NCI-H1930 (cell line): Measurements from ENCODE around the gene ATP6V0D1.
"Not testable (repeated sequence)": the region's sequence is repeated elsewhere in the genome, so short reads cannot be mapped to it uniquely, and the experiment has no call there.

Experiments
- DNase-seq, 2 experiments: peaks; one replicate each; lab custom pipeline; 2025; lab: John Stamatoyannopoulos, UW

The ATP6V0D1 gene

GRCh38 chr16:67504031-67505021 lies 23.4 kb upstream of the ATP6V0D1 start:
- DNase-seq, result no peak

GRCh38 chr16:67499106-67499505 lies 18.1 kb upstream of the ATP6V0D1 start:
- no peak for DNase-seq

DNA sequence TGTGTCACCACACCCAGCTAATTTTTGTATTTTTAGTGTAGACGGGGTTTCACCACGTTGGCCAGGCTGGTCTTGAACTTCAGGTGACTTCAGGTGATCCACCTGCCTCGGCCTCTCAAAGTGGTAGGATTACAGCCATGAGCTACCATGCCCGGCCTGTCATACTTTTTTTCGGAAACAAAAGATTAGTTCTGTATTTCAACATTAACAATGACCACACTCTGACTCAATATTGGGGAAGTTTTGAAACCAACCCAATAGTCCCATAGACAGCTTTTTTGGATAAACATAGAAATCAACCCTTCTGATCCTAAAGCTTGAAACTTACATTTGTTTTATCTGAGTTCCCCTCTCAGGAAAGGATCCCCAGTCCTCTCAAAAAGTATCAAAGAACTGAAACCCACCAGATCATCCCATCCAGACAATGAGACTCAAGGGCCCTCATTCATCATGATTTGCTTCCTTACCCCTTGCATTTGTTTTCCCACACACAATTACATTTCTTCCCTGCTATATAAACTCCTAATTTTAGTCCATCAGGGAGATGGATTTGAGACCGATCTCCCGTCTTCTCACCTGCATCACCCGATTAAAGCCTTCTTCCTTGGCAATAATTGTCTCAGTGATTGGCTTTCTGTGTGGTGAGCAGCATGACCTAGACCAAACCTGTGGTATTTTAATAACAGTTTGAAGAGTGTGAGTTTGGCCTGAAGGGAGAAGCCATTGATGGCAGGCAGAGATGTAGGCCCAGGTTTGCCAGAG lies 9.6 kb upstream of the ATP6V0D1 start:
- DNase-seq, result no peak

- no peak for DNase-seq
These were observed 8.6 kb upstream of the ATP6V0D1 start for GRCh38 chr16:67489401-67490083.

DNA sequence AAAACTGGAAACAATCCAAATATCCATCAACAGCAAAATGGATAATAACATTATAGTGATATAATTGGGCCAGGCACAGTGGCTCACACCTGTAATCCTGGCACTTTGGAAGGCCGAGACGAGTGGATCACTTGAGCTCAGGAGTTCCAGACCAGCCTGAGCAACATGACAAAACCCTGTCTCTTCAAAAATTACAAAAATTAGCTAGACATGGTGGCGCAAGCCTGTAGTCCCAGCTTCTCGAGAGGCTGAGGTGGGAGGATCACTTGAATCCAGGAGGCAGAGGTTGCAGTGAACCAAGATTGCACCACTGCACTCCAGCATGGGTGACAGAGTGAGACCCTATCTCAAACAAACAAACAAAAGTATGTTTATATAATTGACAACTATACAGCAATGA lies 6.6 kb upstream of the ATP6V0D1 start:
- not testable (repeated sequence) for DNase-seq

- no peak for DNase-seq
These were observed 5.8 kb upstream of the ATP6V0D1 start for GRCh38 chr16:67486805-67487204.

- no peak for DNase-seq
These were observed 3.0 kb upstream of the ATP6V0D1 start for GRCh38 chr16:67483731-67484525.

DNA sequence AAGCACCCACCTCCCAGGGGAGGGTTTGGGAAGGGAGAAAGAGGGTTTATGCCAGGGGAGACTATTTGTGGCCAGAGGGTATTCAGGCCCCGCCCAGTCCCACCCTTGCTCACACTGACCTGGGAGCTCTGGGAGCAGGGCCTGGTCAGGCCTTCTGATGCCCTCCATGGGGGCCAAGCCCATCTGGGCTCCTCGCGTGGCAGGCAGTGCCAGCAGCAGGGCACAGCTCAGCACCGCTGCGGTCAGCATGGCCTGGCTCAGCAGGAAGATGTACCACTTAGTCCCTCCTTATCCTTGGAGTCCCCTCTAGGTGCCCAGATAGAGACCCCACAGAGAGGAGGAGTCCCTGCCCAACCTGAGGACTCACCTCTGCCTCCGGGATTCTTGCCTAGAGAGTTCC lies 2.2 kb upstream of the ATP6V0D1 start, which contains the start of gene AGRP:
Gene AGRP, minus strand, starts transcription at position 398 of the 400 bp plus-strand sequence. Its CDS starts 149 bp downstream, at position 249.
- no peak for DNase-seq

DNA sequence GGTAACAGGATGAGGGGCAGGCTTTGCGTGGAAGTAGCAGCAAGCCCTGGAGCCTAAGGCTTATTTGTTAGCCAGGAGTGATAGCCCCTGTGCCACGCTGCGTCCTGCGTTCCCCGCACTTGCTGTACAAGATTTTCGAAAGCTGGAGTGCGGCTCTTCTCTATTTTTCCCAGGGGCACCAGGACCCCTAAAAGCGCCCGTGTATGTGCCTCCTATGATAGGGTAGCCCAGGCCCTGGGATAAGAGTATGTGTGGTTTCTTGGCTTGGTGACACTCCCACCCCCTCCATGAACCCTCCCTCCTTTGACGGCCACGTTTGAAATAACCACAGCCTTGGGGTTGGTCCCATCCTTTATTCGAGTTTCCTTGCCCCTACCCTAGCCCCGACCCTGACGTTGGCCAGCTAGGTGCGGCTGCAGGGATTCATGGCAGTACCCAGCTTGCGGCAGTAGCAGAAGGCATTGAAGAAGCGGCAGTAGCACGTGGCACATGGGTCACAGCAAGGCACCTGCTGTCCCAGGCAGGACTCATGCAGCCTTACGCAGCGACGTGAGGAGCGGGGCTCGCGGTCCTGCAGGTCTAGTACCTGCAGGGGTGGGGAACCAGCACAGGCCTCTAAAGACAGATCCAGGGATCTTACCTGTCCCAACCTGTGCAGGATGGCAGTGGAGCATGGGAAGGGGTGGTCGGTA lies 1.4 kb upstream of the ATP6V0D1 start:
- no peak for DNase-seq

DNA sequence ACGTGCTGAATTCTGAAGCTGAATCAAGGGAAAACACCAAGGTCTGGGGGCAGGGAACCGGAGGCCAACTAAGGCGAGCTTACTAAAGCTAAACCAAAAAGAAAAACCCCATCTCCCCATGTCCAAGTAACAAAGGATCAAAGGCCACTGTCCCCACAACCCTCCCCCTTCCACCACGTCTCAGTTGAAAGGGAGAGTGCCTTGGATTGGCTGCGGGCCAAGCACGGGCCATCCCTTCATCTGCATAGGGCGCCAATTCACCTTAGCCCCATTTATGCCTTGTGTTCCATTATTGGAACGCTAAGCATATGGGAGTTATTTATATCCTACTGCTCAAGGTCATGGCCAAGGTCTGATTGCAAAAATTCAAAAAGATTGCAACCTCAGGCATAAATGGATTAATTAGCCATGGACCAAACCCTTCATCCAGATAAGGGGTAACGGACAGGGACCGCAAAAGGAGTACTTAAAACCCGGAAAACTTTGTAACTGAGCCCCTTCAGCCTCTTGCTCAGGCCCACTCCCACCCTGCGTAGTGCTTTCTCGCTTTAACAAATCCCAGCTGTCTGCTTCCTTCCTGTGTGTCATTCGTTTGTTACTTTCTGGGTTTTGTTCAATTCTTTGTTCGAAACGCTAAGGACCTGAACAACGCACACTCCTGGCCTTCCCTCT lies 740 bp upstream of the ATP6V0D1 start:
- DNase-seq, result peak; percentile 11 to 23

GRCh38 chr16:67477960-67478554 lies 2.9 kb downstream of the ATP6V0D1 start:
- DNase-seq, result no peak

DNA sequence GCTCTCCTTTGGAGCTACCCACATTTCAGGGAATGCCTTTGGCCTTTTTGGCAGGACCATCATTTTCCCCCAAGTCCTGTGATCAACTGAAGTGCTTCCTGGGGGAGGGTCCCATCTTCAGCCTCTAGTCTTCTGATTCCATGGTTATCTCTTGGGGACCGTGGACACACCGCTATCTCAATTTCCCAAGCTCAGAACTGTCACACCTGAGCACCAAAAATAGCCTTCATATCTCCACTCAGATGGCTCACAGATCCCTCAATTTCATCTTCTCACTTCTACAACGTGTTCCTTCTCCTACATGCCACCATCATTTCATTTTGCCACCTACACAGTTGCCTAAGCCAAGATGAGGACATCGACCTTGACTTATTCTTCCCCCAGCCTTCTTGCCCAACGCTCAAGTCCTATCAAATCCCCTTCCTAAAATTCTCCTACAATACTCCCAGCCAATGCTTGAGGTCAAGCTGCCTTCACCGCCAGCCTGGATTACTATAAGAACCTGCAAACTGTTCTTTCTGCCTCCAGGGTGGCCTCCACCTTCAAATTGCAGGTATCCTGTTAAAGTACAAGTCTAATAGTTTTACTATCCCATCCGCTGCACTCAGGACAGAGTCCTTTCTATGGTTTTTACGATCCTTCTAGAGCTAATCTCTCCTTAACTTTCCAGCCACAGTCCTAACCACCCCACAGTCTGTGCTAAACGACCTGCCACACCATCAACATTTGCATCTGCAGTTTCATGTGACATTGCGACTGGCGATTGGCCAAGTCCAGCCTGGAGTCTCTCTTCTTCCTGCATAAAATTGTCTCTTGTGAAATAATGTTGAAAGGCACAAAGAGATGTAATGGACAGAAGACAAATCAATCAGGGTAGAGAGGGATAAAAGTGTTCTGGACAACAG lies 6.2 kb downstream of the ATP6V0D1 start:
- no peak for DNase-seq

DNA sequence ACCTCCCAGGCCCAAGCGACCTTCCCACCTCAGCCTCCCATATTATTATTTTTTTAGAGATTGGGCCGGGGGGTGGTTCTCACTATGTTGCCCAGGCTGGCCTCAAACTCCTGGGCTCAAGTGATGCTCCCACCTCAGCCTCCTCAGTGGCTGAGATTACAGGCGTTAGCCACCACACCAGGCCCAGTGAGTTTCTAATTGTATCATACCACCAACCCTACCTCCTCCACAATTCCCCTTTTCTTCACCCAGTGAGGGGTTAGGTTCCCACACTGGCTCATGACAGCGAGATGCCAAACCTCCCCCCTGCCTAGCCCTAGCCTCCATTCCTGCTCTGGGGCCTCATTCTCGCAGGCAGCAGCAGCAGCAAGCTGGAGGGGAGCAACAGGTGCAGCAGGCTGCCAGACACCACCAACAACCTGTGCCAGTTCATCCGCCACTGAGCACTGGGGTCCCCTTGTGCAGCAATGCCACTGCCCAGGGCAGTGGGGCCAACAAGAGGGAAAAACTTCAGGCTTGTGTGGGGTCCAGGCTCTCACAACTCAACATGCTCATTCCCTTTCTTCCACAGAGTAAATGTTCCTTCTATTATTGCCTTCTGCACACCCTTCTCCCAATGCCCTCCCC lies 9.1 kb downstream of the ATP6V0D1 start:
- DNase-seq, result no peak

- no peak for DNase-seq
These were observed 10.6 kb downstream of the ATP6V0D1 start for GRCh38 chr16:67470359-67470758.

DNA sequence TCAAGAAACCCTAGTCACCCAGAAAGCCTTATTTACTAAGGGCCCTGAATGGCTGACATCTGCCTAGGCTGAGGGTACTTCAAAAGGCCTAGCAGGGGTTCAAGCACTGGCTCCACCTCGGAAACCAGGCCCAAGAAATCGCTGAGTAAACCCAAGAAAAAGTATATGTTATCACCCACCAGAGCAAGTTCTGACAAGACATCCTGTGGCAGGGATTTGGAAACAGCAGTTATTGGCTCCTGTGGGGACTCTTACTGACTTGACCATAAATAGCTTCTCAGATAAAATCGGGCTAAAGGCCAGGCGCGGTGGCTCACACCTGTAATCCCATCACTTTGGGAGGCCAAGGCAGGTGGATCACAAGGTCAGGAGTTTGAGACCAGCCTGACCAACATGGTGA lies 12.2 kb downstream of the ATP6V0D1 start:
- DNase-seq, result no peak

DNA sequence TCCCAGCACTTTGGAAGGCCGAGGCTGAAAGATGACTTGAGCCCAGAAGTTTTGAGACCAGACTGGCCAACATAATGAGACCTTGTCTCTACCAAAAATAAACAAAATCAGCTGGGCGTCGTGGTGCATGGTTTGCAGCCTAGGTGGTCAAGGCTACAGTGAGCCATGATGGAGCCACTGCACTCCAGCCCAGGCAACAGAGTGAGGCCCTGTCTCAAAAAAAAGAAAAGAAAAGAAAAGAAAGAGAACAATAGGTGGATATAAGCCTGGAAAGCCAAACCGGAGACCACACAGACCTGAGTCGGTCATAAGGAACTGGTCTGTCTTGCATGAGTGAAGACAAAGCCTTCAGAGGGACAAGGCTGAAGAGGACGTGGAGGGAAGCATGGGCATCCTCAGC lies 14.4 kb downstream of the ATP6V0D1 start:
- DNase-seq, result no peak

- DNase-seq, result no peak
These were observed 16.4 kb downstream of the ATP6V0D1 start for GRCh38 chr16:67464565-67464964.

DNA sequence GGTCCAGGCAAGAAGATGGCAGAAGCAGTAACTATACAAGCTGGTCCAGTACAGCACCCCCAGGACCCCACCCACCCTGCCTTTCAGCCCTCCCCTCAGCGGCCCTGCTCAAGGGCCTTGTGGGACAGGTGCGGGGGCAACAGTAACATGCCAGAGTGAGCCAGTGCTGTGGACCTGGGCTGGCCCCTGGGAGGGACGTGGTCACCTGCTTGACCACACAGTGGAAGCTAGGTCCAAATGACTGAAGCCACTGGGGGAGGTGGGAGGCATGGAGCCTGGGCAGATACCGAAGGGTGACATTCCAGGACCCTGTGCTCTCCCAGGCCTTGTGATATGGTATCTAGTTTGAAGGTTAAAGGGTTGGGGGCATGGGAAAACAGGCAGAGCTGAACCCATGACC lies 17.3 kb downstream of the ATP6V0D1 start:
- no peak for DNase-seq
